Measurements from ENCODE around the gene PIBF1.

GRCh38 chr13:73059460-73060250 lies 277.7 kb downstream of the PIBF1 start:
- TF ChIP-seq POLR2AphosphoS5 (IDR thresholded peaks at IDR 0.05; ENCODE audit: borderline replicate concordance, low read depth, low read length) = no peak
- no peak for TF ChIP-seq EZH2 (IDR thresholded peaks at IDR 0.05)

All from SK-N-MC (cell line).